ENCODE measurements around the gene INCA1.

Gene INCA1

DNA sequence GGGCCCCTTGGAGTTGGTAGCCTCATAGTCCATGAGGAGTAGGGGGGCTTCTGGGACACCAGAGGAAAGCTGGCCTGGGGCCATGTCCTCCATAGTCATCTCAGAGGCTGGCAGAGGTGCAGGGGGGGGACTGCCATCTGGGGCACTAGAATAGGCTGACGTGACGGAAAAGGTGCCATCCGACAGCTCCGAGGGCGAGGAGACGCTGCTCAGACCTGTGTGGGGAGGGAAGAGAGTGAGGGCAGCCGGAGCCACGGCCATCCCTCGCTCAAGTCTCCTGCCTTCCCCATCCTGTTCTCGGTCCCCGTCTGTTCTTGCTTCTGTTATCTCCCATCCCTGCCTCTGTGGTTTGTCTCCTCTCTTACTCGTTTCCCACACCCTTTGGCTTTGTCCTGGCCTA lies 25.0 kb downstream of the INCA1 start:
- no peaks in the 10 kb centered on the region for H3K27me3 ChIP-seq (ENCODE audit: low read length)
- TF ChIP-seq, protein P1, sequence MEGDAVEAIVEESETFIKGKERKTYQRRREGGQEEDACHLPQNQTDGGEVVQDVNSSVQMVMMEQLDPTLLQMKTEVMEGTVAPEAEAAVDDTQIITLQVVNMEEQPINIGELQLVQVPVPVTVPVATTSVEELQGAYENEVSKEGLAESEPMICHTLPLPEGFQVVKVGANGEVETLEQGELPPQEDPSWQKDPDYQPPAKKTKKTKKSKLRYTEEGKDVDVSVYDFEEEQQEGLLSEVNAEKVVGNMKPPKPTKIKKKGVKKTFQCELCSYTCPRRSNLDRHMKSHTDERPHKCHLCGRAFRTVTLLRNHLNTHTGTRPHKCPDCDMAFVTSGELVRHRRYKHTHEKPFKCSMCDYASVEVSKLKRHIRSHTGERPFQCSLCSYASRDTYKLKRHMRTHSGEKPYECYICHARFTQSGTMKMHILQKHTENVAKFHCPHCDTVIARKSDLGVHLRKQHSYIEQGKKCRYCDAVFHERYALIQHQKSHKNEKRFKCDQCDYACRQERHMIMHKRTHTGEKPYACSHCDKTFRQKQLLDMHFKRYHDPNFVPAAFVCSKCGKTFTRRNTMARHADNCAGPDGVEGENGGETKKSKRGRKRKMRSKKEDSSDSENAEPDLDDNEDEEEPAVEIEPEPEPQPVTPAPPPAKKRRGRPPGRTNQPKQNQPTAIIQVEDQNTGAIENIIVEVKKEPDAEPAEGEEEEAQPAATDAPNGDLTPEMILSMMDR (IDR thresholded peaks at IDR 0.05; ENCODE audit: insufficient read depth, low read length, poor library complexity, severe bottlenecking): no peak
- TF ChIP-seq EZH2phosphoT487 (conservative IDR thresholded peaks at IDR 0.05; ENCODE audit: low read length): no peak

DNA sequence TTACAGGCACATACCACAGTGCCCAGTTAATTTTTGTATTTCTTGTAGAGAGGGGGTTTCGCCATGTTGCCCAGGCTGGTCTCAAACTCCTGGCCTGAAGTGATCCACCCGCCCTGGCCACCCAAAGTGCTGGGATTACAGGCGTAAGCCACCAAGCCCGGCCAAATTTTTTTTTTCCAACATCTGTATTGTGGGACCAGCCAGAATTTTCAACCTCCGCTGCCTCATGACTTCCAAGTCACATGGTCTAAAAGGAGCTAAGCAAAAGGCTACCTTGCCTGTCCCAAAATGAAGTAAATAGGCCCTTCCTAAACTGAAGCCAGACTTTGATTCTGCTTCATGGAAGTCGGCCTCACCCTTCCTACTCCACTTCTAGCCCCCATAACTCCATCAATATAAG lies 25.5 kb downstream of the INCA1 start:
- H3K9me2 ChIP-seq (replicated peaks; ENCODE audit: insufficient read depth, low read length): no peaks in the 10 kb centered on the region
- H2AFZ ChIP-seq (ENCODE audit: low read depth, low read length, severe bottlenecking): no peak overlapping the region
- TF ChIP-seq, protein P1 (IDR thresholded peaks at IDR 0.05; ENCODE audit: insufficient read depth, low read length, poor library complexity, severe bottlenecking): no peak
- TF ChIP-seq EZH2phosphoT487 (conservative IDR thresholded peaks at IDR 0.05; ENCODE audit: low read length): no peak
- no peaks in the 10 kb centered on the region for H3F3A ChIP-seq (ENCODE audit: insufficient read depth)
- 0 out of 2 replicates have a peak, but pooled peaks cover under 1% of the 10 kb centered on the region for H3K79me2 ChIP-seq (ENCODE audit: insufficient read depth, low read length)
- no peak overlapping the region for H3K27ac ChIP-seq (ENCODE audit: low read depth, low read length)
- no peaks in the 10 kb centered on the region for H4K20me1 ChIP-seq (ENCODE audit: low read depth, low read length)
- H3K4me3 ChIP-seq (ENCODE audit: insufficient read depth, low read length, poor library complexity, severe bottlenecking): no peak overlapping the region
- H3K9me3 ChIP-seq (ENCODE audit: insufficient read depth, low read length): no peaks in the 10 kb centered on the region
- no peaks in the 10 kb centered on the region for H3K27me3 ChIP-seq (ENCODE audit: low read length)
- H3K36me3 ChIP-seq (ENCODE audit: low read length): no peaks in the 10 kb centered on the region
- no peak overlapping the region for H3K9ac ChIP-seq (ENCODE audit: low read length)
- no peak overlapping the region for H3K4me2 ChIP-seq (ENCODE audit: low read depth, low read length, poor library complexity, severe bottlenecking)

More for the DNA sequence above, 25.0 kb downstream of the INCA1 start:
- Histone ChIP-seq H3K9me3 (ENCODE audit: insufficient read depth, low read length) (no peaks in the 10 kb centered on the region), H3K27ac (ENCODE audit: low read depth, low read length) (no peak overlapping the region), H3K79me2 (ENCODE audit: insufficient read depth, low read length) (no peaks in the 10 kb centered on the region), H3K4me3 (ENCODE audit: insufficient read depth, low read length, poor library complexity, severe bottlenecking) (no peak overlapping the region), H3F3A (ENCODE audit: insufficient read depth) (no peaks in the 10 kb centered on the region), H2AFZ (ENCODE audit: low read depth, low read length, severe bottlenecking) (no peak overlapping the region), H3K9ac (ENCODE audit: low read length) (no peak overlapping the region), H4K20me1 (ENCODE audit: low read depth, low read length) (no peaks in the 10 kb centered on the region), H3K36me3 (ENCODE audit: low read length) (no peaks in the 10 kb centered on the region), H3K9me2 (replicated peaks; ENCODE audit: insufficient read depth, low read length) (no peaks in the 10 kb centered on the region), H3K4me2 (ENCODE audit: low read depth, low read length, poor library complexity, severe bottlenecking) (no peak overlapping the region)

DNA sequence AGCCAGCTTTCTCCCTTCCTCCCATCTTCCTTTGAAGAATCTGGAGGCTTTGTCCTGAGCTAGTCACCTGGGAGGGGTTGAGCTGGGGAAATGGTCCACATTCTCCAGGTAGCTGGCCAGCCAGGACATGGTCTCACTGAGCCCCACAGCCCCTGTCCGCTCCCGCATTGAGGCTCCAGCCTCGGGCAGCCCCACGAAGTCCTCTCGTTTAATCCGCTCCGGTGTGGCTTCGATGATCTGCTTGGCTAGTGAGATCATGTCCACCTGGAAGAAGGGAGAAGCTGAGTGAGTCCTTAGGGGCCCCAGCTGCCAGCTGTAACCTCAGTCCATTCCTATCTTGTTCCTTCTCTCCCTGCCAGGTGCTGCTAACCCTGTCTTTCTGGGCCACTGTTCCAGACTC lies 27.0 kb downstream of the INCA1 start:
- Histone ChIP-seq H4K20me1 (ENCODE audit: low read depth, low read length) (no peaks in the 10 kb centered on the region), H3K4me2 (ENCODE audit: low read depth, low read length, poor library complexity, severe bottlenecking) (no peak overlapping the region), H3K9ac (ENCODE audit: low read length) (no peak overlapping the region), H3K9me3 (ENCODE audit: insufficient read depth, low read length) (no peaks in the 10 kb centered on the region), H3K27me3 (ENCODE audit: low read length) (no peaks in the 10 kb centered on the region), H3F3A (ENCODE audit: insufficient read depth) (no peaks in the 10 kb centered on the region), H3K27ac (ENCODE audit: low read depth, low read length) (no peak overlapping the region), H2AFZ (ENCODE audit: low read depth, low read length, severe bottlenecking) (no peak overlapping the region), H3K4me3 (ENCODE audit: insufficient read depth, low read length, poor library complexity, severe bottlenecking) (no peak overlapping the region), H3K79me2 (ENCODE audit: insufficient read depth, low read length) (peaks cover 8% of the 10 kb centered on the region; the same call in 1 of the 2 replicates), H3K36me3 (ENCODE audit: low read length) (no peaks in the 10 kb centered on the region), H3K9me2 (replicated peaks; ENCODE audit: insufficient read depth, low read length) (no peaks in the 10 kb centered on the region)
- no peak for TF ChIP-seq EZH2phosphoT487 (conservative IDR thresholded peaks at IDR 0.05; ENCODE audit: low read length)
- TF ChIP-seq, protein P1 (IDR thresholded peaks at IDR 0.05; ENCODE audit: insufficient read depth, low read length, poor library complexity, severe bottlenecking): no peak
